ENCODE results near the gene MAD1L1. TPM values are rescaled to one million over a fixed set of nuclear protein-coding genes. Genes with fewer than 3 reads are reported as not detected.
"Not testable (repeated sequence)": the region's sequence is repeated elsewhere in the genome, so short reads cannot be mapped to it uniquely, and the experiment has no call there.

Gene MAD1L1
- total RNA-seq, 1 donor from 2014 or later = 53.8 TPM

DNA sequence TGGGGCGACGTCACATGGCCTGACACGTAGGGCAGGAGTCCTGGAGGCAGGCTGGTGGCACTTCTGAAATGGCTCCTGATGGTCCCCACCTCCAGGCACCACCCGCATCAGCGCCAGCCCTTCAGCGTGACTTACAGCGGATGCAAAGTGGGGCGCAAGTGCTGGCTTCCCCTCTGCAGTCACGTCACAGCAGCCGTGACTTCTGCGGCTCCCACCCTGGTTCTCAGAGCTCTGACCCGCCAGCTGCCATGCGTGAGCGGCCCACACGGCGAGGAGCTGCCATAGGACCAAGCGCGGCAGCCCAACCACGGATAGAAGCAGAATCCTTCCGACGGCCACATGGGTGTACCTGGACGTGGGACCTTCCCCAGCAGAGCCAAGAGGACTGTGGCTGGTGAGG lies 403.6 kb downstream of the MAD1L1 start:
- no peaks in the 10 kb centered on the region for H3K4me1 Mint-ChIP-seq
- H3K4me3 Mint-ChIP-seq = no peak overlapping the region
- H3K9me3 Mint-ChIP-seq = peaks cover 21% of the 10 kb centered on the region
- no peak overlapping the region for H3K27ac Mint-ChIP-seq (ENCODE audit: unreplicated experiment)
- TF ChIP-seq, protein P1, sequence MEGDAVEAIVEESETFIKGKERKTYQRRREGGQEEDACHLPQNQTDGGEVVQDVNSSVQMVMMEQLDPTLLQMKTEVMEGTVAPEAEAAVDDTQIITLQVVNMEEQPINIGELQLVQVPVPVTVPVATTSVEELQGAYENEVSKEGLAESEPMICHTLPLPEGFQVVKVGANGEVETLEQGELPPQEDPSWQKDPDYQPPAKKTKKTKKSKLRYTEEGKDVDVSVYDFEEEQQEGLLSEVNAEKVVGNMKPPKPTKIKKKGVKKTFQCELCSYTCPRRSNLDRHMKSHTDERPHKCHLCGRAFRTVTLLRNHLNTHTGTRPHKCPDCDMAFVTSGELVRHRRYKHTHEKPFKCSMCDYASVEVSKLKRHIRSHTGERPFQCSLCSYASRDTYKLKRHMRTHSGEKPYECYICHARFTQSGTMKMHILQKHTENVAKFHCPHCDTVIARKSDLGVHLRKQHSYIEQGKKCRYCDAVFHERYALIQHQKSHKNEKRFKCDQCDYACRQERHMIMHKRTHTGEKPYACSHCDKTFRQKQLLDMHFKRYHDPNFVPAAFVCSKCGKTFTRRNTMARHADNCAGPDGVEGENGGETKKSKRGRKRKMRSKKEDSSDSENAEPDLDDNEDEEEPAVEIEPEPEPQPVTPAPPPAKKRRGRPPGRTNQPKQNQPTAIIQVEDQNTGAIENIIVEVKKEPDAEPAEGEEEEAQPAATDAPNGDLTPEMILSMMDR (conservative IDR thresholded peaks at IDR 0.05) = no peak
- peaks cover 23% of the 10 kb centered on the region for H3K36me3 Mint-ChIP-seq (ENCODE audit: low read depth)
- no peak for DNase-seq (ENCODE audit: low read depth, low spot score)
- no peaks in the 10 kb centered on the region for H3K27me3 Mint-ChIP-seq (ENCODE audit: low read depth)

DNA sequence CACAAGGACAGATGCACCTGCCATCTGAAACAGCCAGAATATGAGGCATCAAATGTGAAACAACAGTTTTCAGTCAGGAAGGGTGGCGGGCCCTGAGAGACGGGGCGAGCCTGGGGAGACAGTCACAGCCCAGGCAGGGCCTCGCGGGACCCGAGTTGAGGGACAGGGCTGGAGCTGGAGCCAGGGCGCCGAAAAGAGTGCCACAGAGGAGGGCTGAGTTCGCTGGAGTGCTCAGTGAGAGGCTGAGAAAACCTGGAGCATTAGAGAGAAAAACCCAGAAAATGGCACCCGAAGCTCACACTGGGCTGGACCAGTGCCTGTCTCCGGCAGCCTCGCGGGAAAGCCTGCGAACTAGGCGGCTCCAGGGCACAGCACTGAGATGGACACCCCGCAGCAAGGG lies 404.6 kb downstream of the MAD1L1 start:
- not testable (repeated sequence) for H3K4me1 Mint-ChIP-seq; H3K4me3 Mint-ChIP-seq; DNase-seq (ENCODE audit: low read depth, low spot score); H3K27me3 Mint-ChIP-seq (ENCODE audit: low read depth); H3K27ac Mint-ChIP-seq (ENCODE audit: unreplicated experiment)
- peaks cover 19% of the 10 kb centered on the region for H3K9me3 Mint-ChIP-seq
- H3K36me3 Mint-ChIP-seq (ENCODE audit: low read depth) = peaks cover 21% of the 10 kb centered on the region

DNA sequence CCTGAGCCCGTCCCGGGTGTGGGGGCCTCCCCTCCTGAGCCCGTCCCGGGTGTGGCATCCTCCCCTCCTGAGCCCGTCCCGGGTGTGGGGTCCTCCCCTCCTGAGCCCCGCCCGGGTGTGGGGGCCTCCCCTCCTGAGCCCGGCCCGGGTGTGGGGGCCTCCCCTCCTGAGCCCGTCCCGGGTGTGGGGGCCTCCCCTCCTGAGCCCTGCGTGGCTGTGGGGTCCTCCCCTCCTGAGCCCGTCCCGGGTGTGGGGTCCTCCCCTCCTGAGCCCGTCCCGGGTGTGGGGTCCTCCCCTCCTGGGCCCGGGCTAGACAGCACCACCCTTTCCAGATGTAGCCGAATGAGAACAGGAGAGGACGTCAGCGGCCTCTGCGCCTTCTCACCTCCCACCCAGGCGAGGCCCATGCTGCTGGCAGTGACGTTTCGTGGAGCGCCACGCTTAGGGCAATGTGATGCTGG lies 405.2 kb downstream of the MAD1L1 start:
- H3K4me3 Mint-ChIP-seq; H3K27ac Mint-ChIP-seq (ENCODE audit: unreplicated experiment); H3K4me1 Mint-ChIP-seq; H3K27me3 Mint-ChIP-seq (ENCODE audit: low read depth); DNase-seq (ENCODE audit: low read depth, low spot score): not testable (repeated sequence)
- peaks cover 17% of the 10 kb centered on the region for H3K36me3 Mint-ChIP-seq (ENCODE audit: low read depth)
- H3K9me3 Mint-ChIP-seq = peaks cover 18% of the 10 kb centered on the region

DNA sequence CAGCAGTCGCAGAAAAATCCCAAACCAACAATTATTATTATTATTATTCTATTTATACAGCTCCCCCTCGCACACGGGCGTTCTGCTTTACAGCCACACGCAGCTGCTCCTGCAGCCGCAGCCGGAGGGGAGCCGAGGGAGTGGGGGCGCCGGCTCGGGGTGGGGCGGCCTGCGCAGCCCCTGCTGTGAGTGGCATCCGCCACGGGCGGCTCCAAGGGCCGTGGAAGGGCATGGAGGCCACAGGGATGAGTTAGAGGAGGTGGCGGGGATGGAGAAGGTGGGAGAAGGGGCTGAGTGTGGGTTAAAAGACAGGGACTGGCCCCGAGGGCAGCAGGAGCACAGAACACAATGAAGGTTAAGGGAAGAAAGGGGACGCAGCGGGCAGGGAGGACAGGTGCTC lies 405.8 kb downstream of the MAD1L1 start:
- H3K27me3 Mint-ChIP-seq (ENCODE audit: low read depth); H3K4me1 Mint-ChIP-seq; H3K27ac Mint-ChIP-seq (ENCODE audit: unreplicated experiment); H3K4me3 Mint-ChIP-seq; DNase-seq (ENCODE audit: low read depth, low spot score): not testable (repeated sequence)
- Mint-ChIP-seq H3K36me3 (ENCODE audit: low read depth) (peaks cover 16% of the 10 kb centered on the region), H3K9me3 (peaks cover 16% of the 10 kb centered on the region)

DNA sequence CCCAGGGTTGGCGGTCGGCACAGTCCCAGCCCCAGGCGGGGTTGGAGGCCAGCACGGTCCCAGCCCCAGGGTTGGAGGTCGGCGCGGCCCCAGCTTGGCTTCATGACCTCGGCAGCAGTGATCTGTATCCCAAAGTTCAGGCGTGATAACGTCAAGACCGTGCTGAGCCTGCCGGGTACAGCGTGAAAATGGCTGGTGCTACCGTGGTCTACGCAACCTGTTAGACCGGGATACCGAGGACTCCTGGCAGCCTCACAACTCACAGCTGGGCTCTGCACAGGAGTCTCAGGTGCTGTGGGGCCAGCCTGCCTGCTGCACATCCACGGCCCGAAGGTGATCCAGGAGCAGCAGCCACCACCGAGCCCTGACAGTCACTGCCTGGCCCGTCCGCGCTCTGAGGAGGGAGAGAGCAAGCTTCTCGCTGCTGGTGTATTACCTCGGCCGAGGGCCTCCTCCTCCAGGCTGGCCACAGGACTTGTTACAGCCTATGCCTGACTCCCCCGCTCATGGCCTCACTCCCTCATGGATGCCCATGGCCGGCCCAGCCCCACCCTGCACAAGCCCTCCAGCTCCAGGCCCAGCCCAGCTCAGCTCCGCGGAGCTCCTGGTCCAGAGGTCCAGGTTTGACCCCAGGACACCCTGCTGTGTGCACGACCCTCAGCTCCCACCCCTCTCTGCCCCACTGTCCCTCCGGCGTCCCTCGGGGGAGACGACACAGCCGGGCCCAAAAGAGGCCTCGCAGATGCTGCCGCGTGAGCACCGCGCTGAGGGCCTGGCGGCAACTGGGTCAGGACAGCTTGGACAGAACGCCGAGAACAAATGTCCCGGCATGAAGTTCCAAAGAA lies 406.6 kb downstream of the MAD1L1 start:
- Mint-ChIP-seq H3K4me1 (no peaks in the 10 kb centered on the region), H3K9me3 (peaks cover 11% of the 10 kb centered on the region), H3K36me3 (ENCODE audit: low read depth) (peaks cover 12% of the 10 kb centered on the region), H3K27me3 (ENCODE audit: low read depth) (no peaks in the 10 kb centered on the region), H3K27ac (ENCODE audit: unreplicated experiment) (no peak overlapping the region), H3K4me3 (no peak overlapping the region)
- TF ChIP-seq, protein P1 (conservative IDR thresholded peaks at IDR 0.05) = no peak
- DNase-seq (ENCODE audit: low read depth, low spot score) = no peak

DNA sequence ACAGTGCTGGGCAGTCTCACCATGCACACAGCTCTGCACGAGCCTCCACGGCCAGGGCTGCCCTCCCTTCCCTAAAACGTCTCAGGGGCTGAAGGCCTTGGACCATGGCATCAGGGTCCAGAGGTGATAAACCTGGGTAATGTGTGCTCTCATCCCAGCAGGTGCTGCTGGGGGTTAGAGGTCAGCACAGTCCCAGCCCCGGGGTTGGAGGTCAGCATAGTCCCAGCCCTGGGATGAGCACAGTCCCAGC lies 407.2 kb downstream of the MAD1L1 start:
- H3K4me1 Mint-ChIP-seq; H3K4me3 Mint-ChIP-seq; H3K27me3 Mint-ChIP-seq (ENCODE audit: low read depth); H3K9me3 Mint-ChIP-seq; DNase-seq (ENCODE audit: low read depth, low spot score); H3K27ac Mint-ChIP-seq (ENCODE audit: unreplicated experiment); H3K36me3 Mint-ChIP-seq (ENCODE audit: low read depth): not testable (repeated sequence)

DNA sequence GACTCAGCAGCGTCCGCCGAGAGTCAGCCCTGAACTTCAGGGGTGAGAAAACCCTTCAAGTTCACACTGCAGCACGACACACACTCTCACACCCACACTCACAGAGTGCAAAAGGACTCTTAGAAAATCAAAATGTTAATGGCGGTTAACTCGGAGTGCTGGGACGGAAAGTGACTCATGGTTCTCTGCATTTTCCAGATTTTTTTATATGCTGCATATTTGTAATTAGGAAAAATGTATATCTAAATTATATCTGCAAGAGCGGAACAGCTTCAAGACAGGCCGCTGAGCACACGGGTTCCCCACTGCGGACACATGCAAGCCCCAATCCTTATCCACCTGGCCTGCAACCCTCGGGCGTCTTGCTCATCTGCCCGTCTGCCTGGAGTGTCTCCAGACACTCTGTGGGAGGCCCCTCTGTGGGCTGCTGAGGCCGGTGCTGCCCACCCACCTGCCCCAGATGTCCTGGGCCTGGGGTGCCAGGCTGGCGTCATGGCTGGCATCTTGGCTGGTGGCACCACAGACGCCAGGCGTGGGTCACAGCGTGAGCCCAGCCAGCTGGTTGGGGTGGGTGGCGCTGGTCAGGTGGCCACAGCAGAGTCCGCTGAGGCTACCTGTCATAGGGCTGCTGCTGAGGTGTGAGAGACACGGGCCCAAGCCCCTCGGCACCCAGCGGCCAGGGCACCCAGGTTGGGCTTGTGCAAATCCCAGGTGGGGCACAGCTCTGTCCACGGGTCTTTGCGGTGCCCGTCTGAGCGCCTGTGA lies 407.7 kb downstream of the MAD1L1 start:
- H3K27me3 Mint-ChIP-seq (ENCODE audit: low read depth); DNase-seq (ENCODE audit: low read depth, low spot score); H3K27ac Mint-ChIP-seq (ENCODE audit: unreplicated experiment); H3K4me3 Mint-ChIP-seq; H3K36me3 Mint-ChIP-seq (ENCODE audit: low read depth); H3K9me3 Mint-ChIP-seq; H3K4me1 Mint-ChIP-seq: not testable (repeated sequence)

DNA sequence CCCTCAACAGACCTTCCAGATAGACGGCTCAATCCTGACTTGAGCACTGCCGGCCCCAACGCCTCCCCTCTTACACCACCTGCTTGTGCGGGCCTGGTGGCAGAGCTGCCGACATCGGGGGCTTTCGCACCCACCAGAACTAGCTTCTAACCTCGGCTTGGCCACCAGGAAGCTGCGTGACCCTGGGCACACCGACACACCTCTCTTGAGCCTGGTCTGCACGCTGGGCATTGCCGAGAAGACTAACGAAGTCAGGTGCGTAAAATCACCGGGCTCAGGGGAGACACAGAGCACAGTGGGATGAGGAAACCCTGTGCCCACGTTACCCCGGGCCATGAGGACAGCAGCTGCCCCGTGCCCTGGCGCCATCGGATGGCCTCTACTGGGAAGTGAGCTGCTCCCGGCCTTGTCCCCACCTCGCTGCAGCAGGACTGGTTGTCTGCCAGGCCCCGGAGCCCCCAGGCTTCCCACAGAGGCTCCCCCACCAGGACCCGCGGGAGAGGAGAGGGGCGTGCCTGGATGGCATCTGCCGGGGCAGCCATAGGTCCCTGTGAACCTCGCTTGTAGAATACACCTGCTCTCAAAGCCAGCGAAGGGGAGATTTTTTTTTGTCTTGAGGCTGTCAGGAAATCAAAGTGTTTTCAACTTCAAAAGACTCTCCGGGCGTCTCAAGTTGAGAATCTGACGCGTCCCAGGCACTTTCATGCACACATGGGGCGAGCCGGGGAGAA lies 408.4 kb downstream of the MAD1L1 start:
- H3K9me3 Mint-ChIP-seq; H3K36me3 Mint-ChIP-seq (ENCODE audit: low read depth); H3K27ac Mint-ChIP-seq (ENCODE audit: unreplicated experiment); DNase-seq (ENCODE audit: low read depth, low spot score); H3K27me3 Mint-ChIP-seq (ENCODE audit: low read depth); H3K4me3 Mint-ChIP-seq; H3K4me1 Mint-ChIP-seq: not testable (repeated sequence)

Data from neural crest cell (in vitro differentiated cells).